Measurements from ENCODE around the gene COL2A1.

DNA sequence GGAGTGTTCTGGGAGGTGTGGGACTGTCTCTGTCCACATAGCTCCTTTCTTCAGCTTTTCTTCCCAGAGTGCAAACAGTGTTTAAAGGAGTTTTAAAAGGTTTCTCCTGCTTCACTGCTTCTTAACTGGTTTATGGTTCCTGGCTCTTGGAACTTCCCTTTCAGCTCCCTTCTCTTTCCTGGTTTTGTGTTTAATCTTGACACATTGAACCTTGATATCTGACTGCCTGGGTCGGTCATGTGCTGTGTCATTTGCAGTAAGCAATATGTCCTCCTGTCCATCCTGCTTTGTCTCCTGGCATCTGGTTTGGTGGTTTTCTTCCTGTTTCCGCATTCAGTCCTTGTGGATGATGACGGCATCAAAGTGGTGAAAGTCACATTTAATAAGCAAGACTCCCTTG lies 38.7 kb downstream of the COL2A1 start:
- TF ChIP-seq POLR2A (IDR thresholded peaks at IDR 0.05), result no peak
- no peak for TF ChIP-seq CTCF (IDR thresholded peaks at IDR 0.05)
